Fibroblast of lung (primary cell): Measurements from ENCODE around the gene ZNF436. TPM values are rescaled to one million over a fixed set of nuclear protein-coding genes. Genes with fewer than 3 reads are reported as not detected.

Source experiments
- DNase-seq, 2 donors: peaks; one replicate each; pipeline versions ENCODE4 v3.0.0 to v3.0.0-alpha.2; 2010; ENCODE audit warnings: low read depth in 2 of 2
- H2AFZ ChIP-seq: 2 replicates; pipeline ENCODE4 v1.5.1; 2012; ENCODE audit warnings: low read length, control low read depth, inconsistent platforms
- H3K27ac ChIP-seq: 2 replicates; pipeline ENCODE4 v1.5.1; 2011; ENCODE audit warnings: low read length, control low read depth; ENCODE audit not compliant: insufficient read depth
- H3K27me3 ChIP-seq: 2 replicates; pipeline ENCODE4 v1.5.1; 2011; ENCODE audit warnings: mild to moderate bottlenecking, low read length; ENCODE audit not compliant: control insufficient read depth, insufficient read depth
- H3K36me3 ChIP-seq: 2 replicates; pipeline ENCODE4 v1.5.1; 2011; ENCODE audit warnings: low read length; ENCODE audit not compliant: control insufficient read depth, insufficient read depth
- H3K4me1 ChIP-seq: 2 replicates; pipeline ENCODE4 v1.5.1; 2011; ENCODE audit warnings: low read length; ENCODE audit not compliant: control insufficient read depth, insufficient read depth; ENCODE audit errors: extremely low read depth
- H3K4me2 ChIP-seq: 2 replicates; pipeline ENCODE4 v1.5.1; 2011; ENCODE audit warnings: low read length, control low read depth; ENCODE audit not compliant: insufficient read depth; ENCODE audit errors: extremely low read depth
- H3K4me3 ChIP-seq, 4 experiments: fragments of 200-600 bp in 1 of 4; sonication (generic) in 1 of 4; replicated peaks in 1 of 4; 2 replicates each; pipeline ENCODE4 v1.5.1; 2011 to 2016; ENCODE audit warnings: low read length in 4 of 4, low read depth in 3 of 4, mild to moderate bottlenecking in 3 of 4, control low read depth in 2 of 4, inconsistent platforms in 1 of 4, mixed read lengths in 1 of 4; ENCODE audit not compliant: insufficient read depth in 1 of 4; ENCODE audit errors: control extremely low read depth in 1 of 4
- H3K79me2 ChIP-seq: 2 replicates; pipeline ENCODE4 v1.5.1; 2012; ENCODE audit warnings: mild to moderate bottlenecking, low read length, inconsistent platforms; ENCODE audit not compliant: control insufficient read depth, insufficient read depth
- H3K9ac ChIP-seq: 2 replicates; pipeline ENCODE4 v1.5.1; 2011; ENCODE audit warnings: mild to moderate bottlenecking, low read length, control low read depth; ENCODE audit not compliant: insufficient read depth
- H3K9me3 ChIP-seq: 2 replicates; pipeline ENCODE4 v1.5.1; 2012; ENCODE audit warnings: low read depth, low read length; ENCODE audit not compliant: control insufficient read depth, insufficient read depth
- H4K20me1 ChIP-seq: 2 replicates; pipeline ENCODE4 v1.5.1; 2011; ENCODE audit warnings: low read length; ENCODE audit not compliant: control insufficient read depth, insufficient read depth; ENCODE audit errors: extremely low read depth
- CTCF ChIP-seq, 2 donors: IDR thresholded peaks in 1 of 2; conservative IDR thresholded peaks in 1 of 2; 1 replicate in 1 of 2; 2 replicates in 1 of 2; pipeline ENCODE4 v1.5.1; 2011 to 2012; ENCODE audit warnings: low read length in 2 of 2, control low read depth in 1 of 2, inconsistent platforms in 1 of 2, low read depth in 1 of 2, mild to moderate bottlenecking in 1 of 2
- EZH2 ChIP-seq: IDR thresholded peaks from 2 replicates; pipeline ENCODE4 v1.5.1; 2012; ENCODE audit warnings: low read length, control low read depth, mild to moderate bottlenecking; ENCODE audit errors: missing control alignments
- polyA plus RNA-seq, 2 donors: library from polyadenylated mRNA; depleted of rRNA in 1 of 2; stranded (reverse) in 1 of 2; unstranded in 1 of 2; fragments of >200 nt; gene quantifications; 2 replicates each; pipeline ENCODE4 v1.2.1, GENCODE V29; 2011 to 2012; ENCODE audit warnings: missing spikeins in 1 of 2
- total RNA-seq: library from RNA; depleted of rRNA; stranded (reverse); fragments of >200 nt; gene quantifications from 2 replicates; pipeline ENCODE4 v1.2.1, GENCODE V29; 2014

Gene ZNF436
- total and polyA plus RNA-seq, 2 donors (not counting 1 experiment from before 2014, with no cell fraction given), result 11.9 to 31.5 TPM

GRCh38 chr1:23400324-23401114 lies 30.9 kb upstream of the ZNF436 start:
- Histone ChIP-seq H3K79me2 (no peaks in the 10 kb centered on the region), H3K9ac (no peak overlapping the region), H3K4me3 (no peak overlapping the region), H3K27ac (no peak overlapping the region), H3K4me2 (no peak overlapping the region), H3K4me1 (peaks cover 13% of the 10 kb centered on the region), H3K9me3 (no peaks in the 10 kb centered on the region), H4K20me1 (no peaks in the 10 kb centered on the region), H2AFZ (no peak overlapping the region), H3K27me3 (no peaks in the 10 kb centered on the region), H3K36me3 (no peaks in the 10 kb centered on the region)
- peak in 1 of 2 donors; percentile 67 for DNase-seq
- TF ChIP-seq EZH2, result no peak
- no peak for TF ChIP-seq CTCF (conservative IDR thresholded peaks at IDR 0.05 in 1 of 2, IDR thresholded peaks at IDR 0.05 in 1 of 2; ENCODE audit: low read depth in 1 of 2, low read length in 2 of 2)

DNA sequence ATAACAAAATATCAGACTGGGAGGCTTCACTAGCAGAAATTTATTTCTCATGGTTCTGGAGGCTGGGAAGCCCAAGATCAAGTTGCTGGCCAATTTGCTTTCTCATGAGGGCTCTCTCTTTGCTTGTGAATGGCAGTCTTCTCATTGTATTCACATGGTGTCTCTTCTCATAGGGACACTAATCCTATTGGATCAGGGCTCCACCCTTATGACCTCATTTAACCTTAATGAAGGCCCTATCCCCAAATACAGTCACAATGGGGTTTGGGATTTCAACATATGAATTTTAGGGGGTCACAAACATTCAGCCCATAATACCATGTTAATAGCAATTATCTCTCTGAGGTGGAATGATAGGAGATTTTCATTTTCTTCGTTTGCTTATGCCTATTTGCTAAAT lies 29.6 kb upstream of the ZNF436 start:
- Histone ChIP-seq H3K9me3 (no peaks in the 10 kb centered on the region), H3K4me1 (peaks cover 16% of the 10 kb centered on the region), H3K36me3 (no peaks in the 10 kb centered on the region), H2AFZ (no peak overlapping the region), H3K27me3 (no peaks in the 10 kb centered on the region), H3K79me2 (no peaks in the 10 kb centered on the region), H4K20me1 (no peaks in the 10 kb centered on the region), H3K9ac (no peak overlapping the region), H3K4me3 (no peak overlapping the region), H3K4me2 (no peak overlapping the region), H3K27ac (no peak overlapping the region)
- no peak for DNase-seq
- TF ChIP-seq CTCF (conservative IDR thresholded peaks at IDR 0.05 in 1 of 2, IDR thresholded peaks at IDR 0.05 in 1 of 2; ENCODE audit: low read depth in 1 of 2, low read length in 2 of 2), result no peak
- no peak for TF ChIP-seq EZH2

DNA sequence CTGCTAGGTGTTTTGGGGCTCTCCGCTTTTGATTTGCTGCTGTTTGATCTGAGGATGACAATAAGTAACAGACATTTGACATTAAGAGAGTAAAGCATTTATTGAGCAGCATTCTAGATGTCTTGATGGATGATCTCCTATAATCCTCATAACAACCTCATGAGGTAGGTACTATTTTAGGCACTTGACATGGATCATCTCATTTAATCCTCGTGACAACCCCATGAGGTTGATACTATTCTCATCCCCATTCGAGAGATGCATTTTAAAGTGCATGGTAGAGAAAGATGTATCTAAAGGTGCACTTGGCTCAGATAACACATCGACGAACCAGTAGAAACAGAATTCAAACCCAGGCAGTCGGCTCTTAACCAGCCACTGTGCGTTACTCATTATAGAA lies 28.3 kb upstream of the ZNF436 start:
- Histone ChIP-seq H3K4me3 (no peak overlapping the region), H3K9ac (no peak overlapping the region), H3K36me3 (no peaks in the 10 kb centered on the region), H2AFZ (no peak overlapping the region), H4K20me1 (no peaks in the 10 kb centered on the region), H3K4me2 (no peak overlapping the region), H3K27me3 (no peaks in the 10 kb centered on the region), H3K79me2 (no peaks in the 10 kb centered on the region), H3K4me1 (peaks cover 21% of the 10 kb centered on the region), H3K9me3 (no peaks in the 10 kb centered on the region), H3K27ac (no peak overlapping the region)
- TF ChIP-seq CTCF (conservative IDR thresholded peaks at IDR 0.05 in 1 of 2, IDR thresholded peaks at IDR 0.05 in 1 of 2; ENCODE audit: low read depth in 1 of 2, low read length in 2 of 2) (no peak), EZH2 (no peak)
- DNase-seq, result no peak
